ENCODE data around the gene AMPH. TPM values are rescaled to one million over a fixed set of nuclear protein-coding genes. Genes with fewer than 3 reads are reported as not detected.

Gene AMPH
- total RNA-seq, 1 experiment from 2014 or later, result not detected

DNA sequence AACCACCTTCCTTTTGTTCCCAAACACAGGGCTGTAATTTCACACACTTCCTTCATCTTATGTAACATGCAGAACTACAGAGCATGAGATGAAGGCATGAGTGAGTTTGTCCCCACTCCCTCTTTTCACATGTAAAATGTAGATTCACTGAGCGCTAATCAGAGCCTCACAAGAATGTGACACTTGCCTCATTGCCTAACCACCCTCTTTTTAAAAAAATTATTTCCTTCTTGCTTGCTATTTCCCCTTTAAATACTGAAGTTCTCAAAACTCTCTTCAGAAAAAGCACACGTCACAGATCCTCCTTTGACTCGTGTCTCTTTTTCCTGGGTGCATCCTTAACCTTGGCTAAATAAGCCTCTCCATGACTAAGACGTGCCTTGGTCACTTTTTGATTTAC lies 236.5 kb downstream of the AMPH start:
- H4K20me1 ChIP-seq (ENCODE audit: insufficient read depth), result no peaks in the 10 kb centered on the region
- intact Hi-C loops (cut with micrococcal nuclease), result loop anchor here (5.0 kb wide), 1 partner anchor 1128 kb away; no protein-coding TSS in a partner anchor
- POLR2A ChIA-PET, result no interaction called here
- DNase-seq (ENCODE audit: low read depth, low spot score) (no peak), ATAC-seq (no peak)
- CTCF ChIA-PET, result no interaction called here
- no peak overlapping the region for H3K27ac ChIP-seq (ENCODE audit: low read depth, low read length)
- H3K4me2 ChIP-seq (ENCODE audit: low read length), result no peak overlapping the region
- 0 out of 2 replicates have a peak, but pooled peaks cover 6% of the 10 kb centered on the region for H3K27me3 ChIP-seq (ENCODE audit: insufficient read depth, low read length)
- H3K4me3 ChIP-seq (replicated peaks in 1 of 2; ENCODE audit: low read depth in 1 of 2, low read length in 2 of 2), result no peak overlapping the region
- no peak overlapping the region for H3K9ac ChIP-seq (ENCODE audit: low read length)
- H3K79me2 ChIP-seq (ENCODE audit: insufficient read depth, low read length), result no peaks in the 10 kb centered on the region
- BruUV-seq (replicated peaks), result no TSS peak
- no peaks in the 10 kb centered on the region; a peak in 1 of 4 replicates for H3K4me1 ChIP-seq (ENCODE audit: control insufficient read depth in 1 of 2, insufficient read depth in 2 of 2, low read length in 2 of 2)
- H3K9me3 ChIP-seq (ENCODE audit: control insufficient read depth in 1 of 2, insufficient read depth in 1 of 2, low read depth in 1 of 2, low read length in 2 of 2), result no peaks in the 10 kb centered on the region
- no peaks in the 10 kb centered on the region for H3K9me2 ChIP-seq (ENCODE audit: insufficient read depth)
- RAD21 ChIA-PET (ENCODE audit: low non-redundant PET in 1 of 2, low total read pairs in 2 of 2, uncharacterized antibody in 2 of 2, unreplicated experiment in 2 of 2), result no interaction called here
- no peak overlapping the region for H2AFZ ChIP-seq (ENCODE audit: low read depth, low read length, poor library complexity, severe bottlenecking)
- TF ChIP-seq TCF7L2 (IDR thresholded peaks at IDR 0.05; ENCODE audit: borderline replicate concordance, extremely low read depth, insufficient read depth, insufficient read length), result no peak
- no peak for TF ChIP-seq POLR2AphosphoS5 (IDR thresholded peaks at IDR 0.05; ENCODE audit: low read depth, low read length)
- TF ChIP-seq ZFX (IDR thresholded peaks at IDR 0.05), result no peak
- no peak for TF ChIP-seq EZH2 (IDR thresholded peaks at IDR 0.05)
- no peak for TF ChIP-seq SRF (IDR thresholded peaks at IDR 0.05; ENCODE audit: low read depth)
- TF ChIP-seq MAX (IDR thresholded peaks at IDR 0.05), result no peak
- TF ChIP-seq EZH2phosphoT487 (IDR thresholded peaks at IDR 0.05; ENCODE audit: borderline replicate concordance), result no peak
- H3K36me3 ChIP-seq (ENCODE audit: control insufficient read depth in 1 of 2, insufficient read depth in 2 of 2, low read length in 2 of 2), result no peaks in the 10 kb centered on the region

GRCh38 chr7:38393874-38394273 lies 237.3 kb downstream of the AMPH start:
- Histone ChIP-seq H2AFZ (ENCODE audit: low read depth, low read length, poor library complexity, severe bottlenecking) (no peak overlapping the region), H3K27ac (ENCODE audit: low read depth, low read length) (no peak overlapping the region), H4K20me1 (ENCODE audit: insufficient read depth) (no peaks in the 10 kb centered on the region), H3K9ac (ENCODE audit: low read length) (no peak overlapping the region), H3K79me2 (ENCODE audit: insufficient read depth, low read length) (no peaks in the 10 kb centered on the region), H3K4me2 (ENCODE audit: low read length) (no peak overlapping the region), H3K9me2 (ENCODE audit: insufficient read depth) (no peaks in the 10 kb centered on the region), H3K4me1 (ENCODE audit: control insufficient read depth in 1 of 2, insufficient read depth in 2 of 2, low read length in 2 of 2) (no peaks in the 10 kb centered on the region; a peak in 1 of 4 replicates), H3K36me3 (ENCODE audit: control insufficient read depth in 1 of 2, insufficient read depth in 2 of 2, low read length in 2 of 2) (no peaks in the 10 kb centered on the region), H3K9me3 (ENCODE audit: control insufficient read depth in 1 of 2, insufficient read depth in 1 of 2, low read depth in 1 of 2, low read length in 2 of 2) (no peaks in the 10 kb centered on the region), H3K27me3 (ENCODE audit: insufficient read depth, low read length) (no peaks in the 10 kb centered on the region), H3K4me3 (replicated peaks in 1 of 2; ENCODE audit: low read depth in 1 of 2, low read length in 2 of 2) (no peak overlapping the region)
- ChIA-PET RAD21 (ENCODE audit: low non-redundant PET in 1 of 2, low total read pairs in 2 of 2, uncharacterized antibody in 2 of 2, unreplicated experiment in 2 of 2) (no interaction called here), CTCF (no interaction called here), POLR2A (no interaction called here)
- no peak for DNase-seq (ENCODE audit: low read depth, low spot score)
- BruUV-seq (replicated peaks), result no TSS peak
- TF ChIP-seq, protein P1, sequence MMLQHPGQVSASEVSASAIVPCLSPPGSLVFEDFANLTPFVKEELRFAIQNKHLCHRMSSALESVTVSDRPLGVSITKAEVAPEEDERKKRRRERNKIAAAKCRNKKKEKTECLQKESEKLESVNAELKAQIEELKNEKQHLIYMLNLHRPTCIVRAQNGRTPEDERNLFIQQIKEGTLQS (IDR thresholded peaks at IDR 0.05), result no peak
- no peak for TF ChIP-seq YY1 (IDR thresholded peaks at IDR 0.05; ENCODE audit: extremely low read depth, insufficient replicate concordance, low read depth, low read length)
- TF ChIP-seq, protein P2, sequence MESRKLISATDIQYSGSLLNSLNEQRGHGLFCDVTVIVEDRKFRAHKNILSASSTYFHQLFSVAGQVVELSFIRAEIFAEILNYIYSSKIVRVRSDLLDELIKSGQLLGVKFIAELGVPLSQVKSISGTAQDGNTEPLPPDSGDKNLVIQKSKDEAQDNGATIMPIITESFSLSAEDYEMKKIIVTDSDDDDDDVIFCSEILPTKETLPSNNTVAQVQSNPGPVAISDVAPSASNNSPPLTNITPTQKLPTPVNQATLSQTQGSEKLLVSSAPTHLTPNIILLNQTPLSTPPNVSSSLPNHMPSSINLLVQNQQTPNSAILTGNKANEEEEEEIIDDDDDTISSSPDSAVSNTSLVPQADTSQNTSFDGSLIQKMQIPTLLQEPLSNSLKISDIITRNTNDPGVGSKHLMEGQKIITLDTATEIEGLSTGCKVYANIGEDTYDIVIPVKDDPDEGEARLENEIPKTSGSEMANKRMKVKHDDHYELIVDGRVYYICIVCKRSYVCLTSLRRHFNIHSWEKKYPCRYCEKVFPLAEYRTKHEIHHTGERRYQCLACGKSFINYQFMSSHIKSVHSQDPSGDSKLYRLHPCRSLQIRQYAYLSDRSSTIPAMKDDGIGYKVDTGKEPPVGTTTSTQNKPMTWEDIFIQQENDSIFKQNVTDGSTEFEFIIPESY (IDR thresholded peaks at IDR 0.05; ENCODE audit: extremely low read depth, insufficient replicate concordance, low read length), result no peak
- TF ChIP-seq EGR1 (IDR thresholded peaks at IDR 0.05; ENCODE audit: low read depth), result no peak
- no peak for TF ChIP-seq SIN3A (IDR thresholded peaks at IDR 0.05; ENCODE audit: low read depth)
- no peak for TF ChIP-seq TCF7L2 (IDR thresholded peaks at IDR 0.05; ENCODE audit: borderline replicate concordance, extremely low read depth, insufficient read depth, insufficient read length)
- TF ChIP-seq MAX (IDR thresholded peaks at IDR 0.05), result no peak
- no peak for ATAC-seq
- intact Hi-C loops (cut with micrococcal nuclease), result no loop called here

All from HCT116 (cell line).